Endodermal cell (in vitro differentiated cells): ENCODE data around the gene PCDHA1. TPM values are rescaled to one million over a fixed set of nuclear protein-coding genes. Genes with fewer than 3 reads are reported as not detected.
A peak's percentile ranks its signal among the peaks of the same experiment; 100 is the strongest.

Experiments
- DNase-seq: peaks from one replicate; pipeline ENCODE4 v3.0.0-alpha.2; 2017
- H3K27ac ChIP-seq: 2 replicates; pipeline ENCODE4 v1.5.1; 2013; ENCODE audit warnings: mild to moderate bottlenecking, low read depth, low read length, moderate library complexity
- H3K27me3 ChIP-seq: 2 replicates; pipeline ENCODE4 v1.6.1; 2013; ENCODE audit warnings: mild to moderate bottlenecking, low read length, moderate library complexity; ENCODE audit not compliant: insufficient read depth, control insufficient read depth, poor library complexity, severe bottlenecking
- H3K36me3 ChIP-seq: 2 replicates; pipeline ENCODE4 v1.7.0; 2013; ENCODE audit warnings: mild to moderate bottlenecking, low read length, moderate library complexity; ENCODE audit not compliant: control insufficient read depth, insufficient read depth
- H3K4me1 ChIP-seq: one replicate; pipeline ENCODE4 v1.7.0; 2013; ENCODE audit warnings: low read length; ENCODE audit not compliant: control insufficient read depth, insufficient read depth
- H3K4me3 ChIP-seq: 2 replicates; pipeline ENCODE4 v1.5.1; 2013; ENCODE audit warnings: mild to moderate bottlenecking, low read length, moderate library complexity
- H3K9ac ChIP-seq: 2 replicates; pipeline ENCODE4 v1.6.1; 2013; ENCODE audit warnings: mild to moderate bottlenecking, low read length, moderate library complexity; ENCODE audit not compliant: poor library complexity, severe bottlenecking; ENCODE audit errors: extremely low read depth
- H3K9me3 ChIP-seq: 2 replicates; pipeline ENCODE4 v1.6.1; 2013; ENCODE audit warnings: mild to moderate bottlenecking, low read length, moderate library complexity; ENCODE audit not compliant: control insufficient read depth
- H3K27ac Mint-ChIP-seq: 2 replicates; pipeline ENCODE4 v1.8.0; 2020; ENCODE audit warnings: mixed read lengths
- H3K27me3 Mint-ChIP-seq: 2 replicates; pipeline ENCODE4 v1.8.0; 2021; ENCODE audit warnings: mild to moderate bottlenecking, mixed read lengths; ENCODE audit not compliant: insufficient read depth
- H3K36me3 Mint-ChIP-seq: 2 replicates; pipeline ENCODE4 v1.8.0; 2020; ENCODE audit warnings: low read depth, mixed read lengths
- H3K4me1 Mint-ChIP-seq: 2 replicates; pipeline ENCODE4 v1.8.0; 2020; ENCODE audit warnings: mixed read lengths
- H3K4me3 Mint-ChIP-seq: 2 replicates; pipeline ENCODE4 v1.8.0; 2020; ENCODE audit warnings: mild to moderate bottlenecking, moderate library complexity, mixed read lengths
- H3K9me3 Mint-ChIP-seq: 2 replicates; pipeline ENCODE4 v1.8.0; 2020; ENCODE audit warnings: mild to moderate bottlenecking, mixed read lengths
- CTCF ChIP-seq: fragments of 200-600 bp; sonication (generic); conservative IDR thresholded peaks from 2 replicates; pipeline ENCODE4 v1.5.0; 2021; ENCODE audit warnings: antibody characterized with exemption, mild to moderate bottlenecking
- WGBS, 2 experiments: methylation state at CpG; one replicate each; pipeline versions ENCODE4 v1.1.5 to v1.1.7; 2013; ENCODE audit warnings: missing lambda C conversion rate in 2 of 2, mixed read lengths in 1 of 2; ENCODE audit not compliant: insufficient coverage in 1 of 2, insufficient read length in 1 of 2; 5-methylcytosine and 5-hydroxymethylcytosine counted together
- total RNA-seq, 2 donors: library from RNA; stranded (reverse); fragmentation: NEBNext Ultra II Directional in 1 of 2; extraction: Animal tissue kit (Norgen Biotek cat#: 25700) in 1 of 2; gene quantifications; 2 replicates in 1 of 2; 3 replicates in 1 of 2; pipeline ENCODE4 v1.2.1, GENCODE V29; 2021

The PCDHA1 gene
- total RNA-seq, 2 donors from 2014 or later = 0.18 to 2.9 TPM

- 74 to 88% methylated on average over 32 to 47 of the region's 47 CpGs for WGBS, 2 experiments
- peak; percentile 76 for TF ChIP-seq CTCF
- Mint-ChIP-seq H3K27me3 (no peaks in the 10 kb centered on the region), H3K36me3 (peaks cover 20% of the 10 kb centered on the region), H3K27ac (no peak within 1 kb of the TSS), H3K4me3 (peak within 1 kb of the TSS; percentile 45), H3K9me3 (peaks cover 11% of the 10 kb centered on the region), H3K4me1 (no peaks in the 10 kb centered on the region)
- no peaks in the 10 kb centered on the region for H3K9me3 ChIP-seq
- no peaks in the 10 kb centered on the region for H3K36me3 ChIP-seq
- no peaks in the 10 kb centered on the region for H3K27me3 ChIP-seq
- DNase-seq = peak; percentile 86
- no peak within 1 kb of the TSS for H3K27ac ChIP-seq
- H3K4me3 ChIP-seq = peak within 1 kb of the TSS; percentile 2
- no peaks in the 10 kb centered on the region for H3K4me1 ChIP-seq
- H3K9ac ChIP-seq = no peak within 1 kb of the TSS
These were observed 55.3 kb downstream of the PCDHA1 start, which contains the start of gene PCDHA8 for GRCh38 chr5:140840978-140841962. Gene PCDHA8 (plus strand): TSS chr5:140841187. CDS start chr5:140841322, 135 bp downstream.

- 95% methylated on average over 66 to 87 of the region's 87 CpGs for WGBS, 2 experiments
- no peak overlapping the region for H3K27ac Mint-ChIP-seq
- Histone ChIP-seq H3K4me1 (no peaks in the 10 kb centered on the region), H3K27me3 (no peaks in the 10 kb centered on the region), H3K4me3 (no peak overlapping the region), H3K9ac (no peak overlapping the region), H3K9me3 (no peaks in the 10 kb centered on the region), H3K36me3 (no peaks in the 10 kb centered on the region), H3K27ac (no peak overlapping the region)
- H3K36me3 Mint-ChIP-seq = peaks cover 17% of the 10 kb centered on the region
- H3K4me3 Mint-ChIP-seq = no peak overlapping the region
- peaks cover 2% of the 10 kb centered on the region for H3K27me3 Mint-ChIP-seq
- peaks cover 4% of the 10 kb centered on the region for H3K4me1 Mint-ChIP-seq
- peaks cover 11% of the 10 kb centered on the region for H3K9me3 Mint-ChIP-seq
- TF ChIP-seq CTCF = no peak
- no peak for DNase-seq
These were observed 57.1 kb downstream of the PCDHA1 start for GRCh38 chr5:140842798-140843733.
